Measurements from ENCODE around the gene KCNK6. TPM values are rescaled to one million over a fixed set of nuclear protein-coding genes. Genes with fewer than 3 reads are reported as not detected.

The KCNK6 gene
- total and polyA plus RNA-seq, 2 donors (not counting 1 experiment from before 2014, with no cell fraction given) = 3.4 to 3.7 TPM

DNA sequence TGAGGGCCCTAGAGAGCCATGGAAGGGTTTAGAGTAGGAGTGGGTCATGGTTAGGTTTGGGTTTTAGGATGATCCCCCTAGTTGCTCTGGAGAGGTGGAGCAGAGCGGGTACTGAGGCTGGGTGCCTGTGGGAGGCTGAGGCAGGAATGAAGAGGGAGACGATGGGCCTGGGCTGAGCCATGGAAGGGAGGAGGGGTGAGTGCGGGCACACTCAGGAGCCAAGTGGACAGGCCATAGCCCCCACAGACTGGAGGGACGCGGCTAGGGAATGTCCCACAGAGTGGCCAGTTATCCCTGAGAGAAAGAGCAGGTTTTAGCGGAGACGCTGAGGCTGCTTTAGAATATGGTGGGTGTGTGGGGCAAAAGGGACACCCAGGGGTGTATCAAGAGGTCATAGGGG is 10.0 kb downstream of the KCNK6 start:
- no peak overlapping the region for H3K9ac ChIP-seq (ENCODE audit: low read length)

GRCh38 chr19:38331728-38332127 is 12.1 kb downstream of the KCNK6 start:
- intact Hi-C loops (cut with micrococcal nuclease) = loop anchor here (10.0 kb wide), 2 partner anchors 607 to 1117 kb away; partner anchors contain the start of genes ZNF383 and ZNF585B
- ChIA-PET POLR2A (no interaction called here), CTCF (interaction anchor here (1.6 to 4.7 kb wide), 4 partner anchors 66 to 105 kb away, joined by 4 to 55 read pairs (median 9); no protein-coding TSS in a partner anchor)
- Mint-ChIP-seq H3K4me1 (peaks cover 3% of the 10 kb centered on the region), H3K27ac (no peak overlapping the region), H3K9me3 (ENCODE audit: insufficient read depth) (no peaks in the 10 kb centered on the region), H3K27me3 (no peaks in the 10 kb centered on the region), H3K4me3 (no peak overlapping the region)
- no peaks in the 10 kb centered on the region for H4K20me1 ChIP-seq (ENCODE audit: control insufficient read depth, insufficient read depth, low read length, poor library complexity, severe bottlenecking)
- no peak overlapping the region for H2AFZ ChIP-seq (ENCODE audit: insufficient read depth, low read depth, low read length, poor library complexity, severe bottlenecking)
- H3K9me3 ChIP-seq (ENCODE audit: control extremely low read depth in 1 of 3, control insufficient read depth in 2 of 3, insufficient read depth in 1 of 3, low read length in 2 of 3) = no peaks in the 10 kb centered on the region
- H3K36me3 ChIP-seq (replicated peaks in 1 of 2; ENCODE audit: control extremely low read depth in 1 of 2, control insufficient read depth in 1 of 2, extremely low read depth in 1 of 2, insufficient read depth in 2 of 2, low read length in 1 of 2) = peaks cover 0 to 8% of the 10 kb centered on the region in 2 experiments
- TF ChIP-seq EZH2 (IDR thresholded peaks at IDR 0.05; ENCODE audit: borderline replicate concordance, insufficient read depth, low read depth, low read length, poor library complexity, severe bottlenecking) = no peak
- TF ChIP-seq, protein P1, sequence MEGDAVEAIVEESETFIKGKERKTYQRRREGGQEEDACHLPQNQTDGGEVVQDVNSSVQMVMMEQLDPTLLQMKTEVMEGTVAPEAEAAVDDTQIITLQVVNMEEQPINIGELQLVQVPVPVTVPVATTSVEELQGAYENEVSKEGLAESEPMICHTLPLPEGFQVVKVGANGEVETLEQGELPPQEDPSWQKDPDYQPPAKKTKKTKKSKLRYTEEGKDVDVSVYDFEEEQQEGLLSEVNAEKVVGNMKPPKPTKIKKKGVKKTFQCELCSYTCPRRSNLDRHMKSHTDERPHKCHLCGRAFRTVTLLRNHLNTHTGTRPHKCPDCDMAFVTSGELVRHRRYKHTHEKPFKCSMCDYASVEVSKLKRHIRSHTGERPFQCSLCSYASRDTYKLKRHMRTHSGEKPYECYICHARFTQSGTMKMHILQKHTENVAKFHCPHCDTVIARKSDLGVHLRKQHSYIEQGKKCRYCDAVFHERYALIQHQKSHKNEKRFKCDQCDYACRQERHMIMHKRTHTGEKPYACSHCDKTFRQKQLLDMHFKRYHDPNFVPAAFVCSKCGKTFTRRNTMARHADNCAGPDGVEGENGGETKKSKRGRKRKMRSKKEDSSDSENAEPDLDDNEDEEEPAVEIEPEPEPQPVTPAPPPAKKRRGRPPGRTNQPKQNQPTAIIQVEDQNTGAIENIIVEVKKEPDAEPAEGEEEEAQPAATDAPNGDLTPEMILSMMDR (IDR thresholded peaks at IDR 0.05) = no peak
- no CpG with 5 or more reads among the region's 1 CpG for WGBS (ENCODE audit: insufficient coverage)
- no peak for DNase-seq
- H3K27me3 ChIP-seq (replicated peaks in 1 of 4; ENCODE audit: control extremely low read depth in 1 of 4, control insufficient read depth in 3 of 4, insufficient read depth in 4 of 4, low read length in 3 of 4) = no peaks in the 10 kb centered on the region
- H3K79me2 ChIP-seq (ENCODE audit: control insufficient read depth, insufficient read depth, low read length) = no peaks in the 10 kb centered on the region
- H3K4me2 ChIP-seq (replicated peaks; ENCODE audit: low read depth, low read length, poor library complexity, severe bottlenecking) = no peak overlapping the region
- H3K9ac ChIP-seq (ENCODE audit: low read length) = no peak overlapping the region
- peaks cover 0 to 4% of the 10 kb centered on the region in 2 donors for H3K4me1 ChIP-seq (ENCODE audit: control insufficient read depth in 2 of 2, insufficient read depth in 2 of 2, low read length in 2 of 2)
- ATAC-seq (ENCODE audit: low read depth) = no peak
- no peak overlapping the region for H3K27ac ChIP-seq (ENCODE audit: low read length in 2 of 2)
- H3K4me3 ChIP-seq (ENCODE audit: control extremely low read depth in 1 of 5, extremely low read depth in 1 of 5, insufficient read depth in 1 of 5, low read depth in 2 of 5, low read length in 4 of 5) = no peak overlapping the region

More for the DNA sequence above, 10.0 kb downstream of the KCNK6 start:
- no peak overlapping the region for H2AFZ ChIP-seq (ENCODE audit: insufficient read depth, low read depth, low read length, poor library complexity, severe bottlenecking)
- no peak overlapping the region for H3K4me2 ChIP-seq (replicated peaks; ENCODE audit: low read depth, low read length, poor library complexity, severe bottlenecking)
- H3K27me3 ChIP-seq (replicated peaks in 1 of 4; ENCODE audit: control extremely low read depth in 1 of 4, control insufficient read depth in 3 of 4, insufficient read depth in 4 of 4, low read length in 3 of 4) = no peaks in the 10 kb centered on the region
- 96% methylated on average over 7 of the region's 7 CpGs for WGBS (ENCODE audit: insufficient coverage)
- no peak overlapping the region for H3K4me3 ChIP-seq (ENCODE audit: control extremely low read depth in 1 of 5, extremely low read depth in 1 of 5, insufficient read depth in 1 of 5, low read depth in 2 of 5, low read length in 4 of 5)
- H3K9me3 ChIP-seq (ENCODE audit: control extremely low read depth in 1 of 3, control insufficient read depth in 2 of 3, insufficient read depth in 1 of 3, low read length in 2 of 3) = no peaks in the 10 kb centered on the region
- Mint-ChIP-seq H3K4me3 (no peak overlapping the region), H3K27ac (no peak overlapping the region), H3K27me3 (no peaks in the 10 kb centered on the region), H3K4me1 (no peaks in the 10 kb centered on the region), H3K9me3 (ENCODE audit: insufficient read depth) (no peaks in the 10 kb centered on the region)
- peaks cover 1 to 11% of the 10 kb centered on the region in 2 experiments for H3K36me3 ChIP-seq (replicated peaks in 1 of 2; ENCODE audit: control extremely low read depth in 1 of 2, control insufficient read depth in 1 of 2, extremely low read depth in 1 of 2, insufficient read depth in 2 of 2, low read length in 1 of 2)
- no peak overlapping the region for H3K27ac ChIP-seq (ENCODE audit: low read length in 2 of 2)
- H4K20me1 ChIP-seq (ENCODE audit: control insufficient read depth, insufficient read depth, low read length, poor library complexity, severe bottlenecking) = no peaks in the 10 kb centered on the region
- intact Hi-C loops (cut with micrococcal nuclease) = loop anchor here (10.0 kb wide), 2 partner anchors 605 to 1115 kb away; partner anchors contain the start of genes ZNF383 and ZNF585B
- TF ChIP-seq EZH2 (IDR thresholded peaks at IDR 0.05; ENCODE audit: borderline replicate concordance, insufficient read depth, low read depth, low read length, poor library complexity, severe bottlenecking) = no peak
- TF ChIP-seq, protein P1 (IDR thresholded peaks at IDR 0.05) = no peak
- CTCF ChIA-PET = interaction anchor here (2.7 kb wide), 1 partner anchor 86 kb away, joined by 15 read pairs; no protein-coding TSS in a partner anchor
- ATAC-seq (ENCODE audit: low read depth) (no peak), DNase-seq (no peak)
- POLR2A ChIA-PET = interaction anchor here (0.6 kb wide), 1 partner anchor 202 kb away, joined by 4 read pairs; no protein-coding TSS in a partner anchor
- H3K4me1 ChIP-seq (ENCODE audit: control insufficient read depth in 2 of 2, insufficient read depth in 2 of 2, low read length in 2 of 2) = no peaks in the 10 kb centered on the region
- no peaks in the 10 kb centered on the region for H3K79me2 ChIP-seq (ENCODE audit: control insufficient read depth, insufficient read depth, low read length)
